Activated CD8-positive, alpha-beta memory T cell treated with anti-CD3 and anti-CD28 coated beads, Interleukin-2, amount 50 U/mL, for 24 hours (primary cell): Measurements from ENCODE around the gene FRMPD4.

Experiments used
- DNase-seq: peaks from one replicate; pipeline ENCODE4 v3.0.0-alpha.2; 2020; ENCODE audit errors: extremely low read depth

The FRMPD4 gene

DNA sequence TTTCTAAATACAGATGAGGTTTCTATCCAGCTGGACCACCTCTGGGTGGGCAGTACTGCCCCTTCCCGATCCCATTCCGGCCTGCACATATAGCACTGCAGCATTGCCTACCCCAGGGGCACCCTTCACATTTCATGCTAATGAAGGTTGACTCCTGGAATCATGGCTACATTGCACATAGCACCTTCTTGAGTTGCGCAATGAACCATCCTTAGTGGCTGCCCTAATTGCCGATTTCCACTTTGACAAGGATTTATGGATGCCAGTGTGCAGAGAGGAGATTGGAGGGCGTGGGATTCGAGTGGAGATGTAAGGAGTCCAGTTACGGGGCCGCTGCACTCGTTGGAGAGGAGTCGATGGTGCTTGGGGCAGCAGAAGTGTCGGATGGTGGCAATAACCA is 229.0 kb downstream of the FRMPD4 start:
- no peak for DNase-seq

- DNase-seq = no peak
Observed at GRCh38 chrX:12370497-12370986, 232.3 kb downstream of the FRMPD4 start.

DNA sequence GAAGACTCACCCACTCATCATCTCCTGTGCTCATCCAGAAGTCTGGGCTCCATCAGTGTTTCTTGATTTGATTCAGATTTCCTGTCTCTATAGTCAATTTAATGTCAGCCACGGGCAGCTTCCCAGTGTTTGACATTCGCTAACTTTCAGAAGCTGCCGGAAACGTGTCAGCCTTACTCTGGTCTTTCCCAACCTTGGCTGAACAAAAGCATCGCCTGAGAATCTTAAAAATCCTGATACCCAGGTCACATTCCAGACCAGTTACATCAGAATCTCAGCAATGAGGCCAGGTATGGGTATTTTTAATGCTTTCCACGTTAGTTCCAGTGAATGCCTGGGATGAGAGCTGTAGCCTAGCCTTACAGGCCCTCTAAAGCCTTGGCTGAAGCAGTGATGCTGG is 233.8 kb downstream of the FRMPD4 start:
- no peak for DNase-seq

GRCh38 chrX:12374286-12374685 is 236.0 kb downstream of the FRMPD4 start:
- DNase-seq = no peak

DNA sequence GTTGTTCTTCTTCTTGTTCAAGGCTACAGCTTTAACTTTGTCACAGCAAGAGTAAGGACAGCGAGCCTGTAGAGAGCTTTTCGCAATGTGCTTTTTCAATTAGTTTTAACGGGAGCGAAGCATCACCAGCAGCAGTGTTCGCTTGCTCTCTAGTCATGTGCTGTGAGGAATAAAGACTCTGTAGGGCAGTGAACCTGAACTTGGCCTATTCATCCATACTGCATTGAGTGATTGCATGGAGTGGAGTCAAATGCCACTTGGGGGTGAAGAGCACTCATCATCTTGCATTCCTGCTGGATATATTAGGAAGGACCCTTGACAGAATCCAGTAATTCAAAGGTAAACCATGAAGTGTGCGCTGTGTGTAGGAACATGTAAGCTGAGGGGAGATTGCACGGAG is 240.0 kb downstream of the FRMPD4 start:
- DNase-seq = no peak

- DNase-seq = no peak
Observed at GRCh38 chrX:12378706-12379105, 240.4 kb downstream of the FRMPD4 start.

- no peak for DNase-seq
Observed at GRCh38 chrX:12379671-12380070, 241.4 kb downstream of the FRMPD4 start.

GRCh38 chrX:12383196-12383595 is 244.9 kb downstream of the FRMPD4 start:
- DNase-seq = no peak

- no peak for DNase-seq
Observed at GRCh38 chrX:12390301-12390700, 252.0 kb downstream of the FRMPD4 start.

- no peak for DNase-seq
Observed at GRCh38 chrX:12396584-12396983, 258.3 kb downstream of the FRMPD4 start.

- DNase-seq = no peak
Observed at GRCh38 chrX:12400218-12400617, 261.9 kb downstream of the FRMPD4 start.

DNA sequence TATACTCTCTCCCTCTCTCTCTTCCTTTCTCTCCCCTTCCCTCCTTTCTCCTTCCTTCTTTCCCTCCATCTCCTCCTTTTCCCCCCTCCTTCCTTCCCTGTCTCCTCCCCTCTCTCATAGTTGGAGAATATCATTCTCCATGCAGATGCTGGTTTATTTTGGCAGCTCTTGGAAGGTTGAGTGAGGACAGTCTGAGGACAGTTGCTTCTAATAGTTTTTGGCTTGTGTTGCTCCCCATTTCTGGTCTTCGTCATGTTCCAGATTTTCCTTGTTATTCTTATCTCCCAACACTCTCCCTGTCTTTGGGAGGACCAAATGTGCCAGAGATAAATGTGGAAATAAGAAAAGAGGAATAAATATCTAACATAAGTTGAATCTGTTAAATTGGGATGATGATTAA is 263.0 kb downstream of the FRMPD4 start:
- no peak for DNase-seq

DNA sequence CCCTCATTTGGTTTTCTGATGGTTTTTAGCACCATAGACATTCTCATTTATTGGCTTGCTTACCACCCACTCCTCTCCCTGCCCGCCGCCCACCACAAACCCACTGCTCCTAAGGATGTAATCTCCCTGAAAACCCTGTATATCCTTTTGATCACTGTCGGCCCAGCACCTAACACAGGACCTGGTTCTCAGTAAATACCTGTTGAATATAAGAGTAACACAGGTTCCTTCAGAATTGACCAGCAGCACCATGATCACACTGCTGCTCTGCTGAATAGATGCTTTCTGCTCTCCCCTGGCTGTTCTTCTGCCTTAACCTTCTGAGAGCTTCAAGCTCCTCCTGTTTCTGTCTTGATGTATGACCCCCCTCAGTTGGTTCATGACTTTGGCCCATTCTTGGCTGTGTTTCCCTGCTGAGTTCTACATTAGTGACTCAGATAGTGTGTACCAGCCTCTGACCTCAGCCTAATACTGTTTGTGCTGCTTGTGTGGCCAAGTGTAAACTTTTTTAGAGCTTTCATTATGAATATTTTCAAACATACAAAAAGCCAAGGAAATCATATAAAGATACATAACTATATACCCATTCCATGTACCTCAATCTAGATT is 265.3 kb downstream of the FRMPD4 start:
- DNase-seq = no peak

DNA sequence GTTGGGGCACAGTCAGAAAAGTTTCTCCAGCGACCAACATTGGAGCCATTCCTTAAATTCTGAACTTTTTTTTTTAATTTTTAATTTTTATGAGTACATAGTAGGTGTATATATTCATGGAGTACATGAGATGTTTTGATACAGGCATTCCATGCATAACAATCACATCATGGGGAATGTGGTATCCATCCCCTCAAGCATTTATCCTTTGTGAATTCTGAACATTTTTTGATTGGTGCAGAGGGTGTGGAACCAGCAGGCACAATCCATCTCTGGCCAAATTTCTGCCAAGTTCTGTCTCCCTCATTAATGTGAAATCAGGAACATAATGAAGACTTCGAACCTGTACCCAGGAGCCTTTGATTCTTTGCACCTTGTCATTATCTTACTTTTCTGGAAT is 267.0 kb downstream of the FRMPD4 start:
- DNase-seq = no peak

- DNase-seq = no peak
Observed at GRCh38 chrX:12410523-12410922, 272.2 kb downstream of the FRMPD4 start.

DNA sequence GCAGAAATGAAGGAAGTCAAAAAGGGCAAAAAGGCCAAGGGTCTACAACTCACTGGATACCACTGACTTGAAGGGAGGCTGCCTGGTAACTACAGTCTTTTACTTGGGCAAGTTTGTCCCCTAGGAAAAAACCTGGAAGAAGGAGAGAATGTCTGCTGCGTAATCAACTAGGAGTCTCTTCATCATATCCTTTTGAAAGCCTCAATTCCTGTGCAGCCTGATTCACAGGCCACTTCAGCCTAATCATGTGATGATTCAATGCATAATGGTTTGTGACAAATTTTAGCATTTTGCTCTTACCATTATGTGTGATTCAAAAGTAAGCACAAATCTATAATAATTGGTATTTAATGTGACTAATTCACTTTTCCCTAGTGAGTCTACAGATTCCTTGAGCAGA is 273.6 kb downstream of the FRMPD4 start:
- DNase-seq = no peak

DNA sequence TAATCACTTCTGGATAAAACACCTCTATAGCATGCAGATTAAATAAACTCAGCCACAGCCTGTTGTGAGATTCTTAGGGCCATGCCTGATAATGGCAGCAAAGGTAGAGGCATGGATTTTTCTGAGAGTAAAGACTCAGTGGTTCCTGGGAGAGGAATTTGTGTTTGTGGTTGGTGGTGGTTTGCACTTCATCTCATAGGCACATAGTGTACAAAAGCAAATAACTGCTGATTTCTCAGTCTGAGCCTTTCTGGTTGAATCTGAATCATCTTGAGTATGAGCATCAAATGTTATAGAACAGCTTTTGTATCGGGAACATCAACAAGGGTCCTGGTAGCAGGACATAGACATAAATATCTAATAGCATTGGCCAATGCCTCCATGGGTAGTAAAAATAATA is 274.3 kb downstream of the FRMPD4 start:
- DNase-seq = no peak

GRCh38 chrX:12419591-12419990 is 281.3 kb downstream of the FRMPD4 start:
- no peak for DNase-seq

- DNase-seq = no peak
Observed at GRCh38 chrX:12421918-12422317, 283.6 kb downstream of the FRMPD4 start.

- no peak for DNase-seq
Observed at GRCh38 chrX:12423346-12423745, 285.1 kb downstream of the FRMPD4 start.

DNA sequence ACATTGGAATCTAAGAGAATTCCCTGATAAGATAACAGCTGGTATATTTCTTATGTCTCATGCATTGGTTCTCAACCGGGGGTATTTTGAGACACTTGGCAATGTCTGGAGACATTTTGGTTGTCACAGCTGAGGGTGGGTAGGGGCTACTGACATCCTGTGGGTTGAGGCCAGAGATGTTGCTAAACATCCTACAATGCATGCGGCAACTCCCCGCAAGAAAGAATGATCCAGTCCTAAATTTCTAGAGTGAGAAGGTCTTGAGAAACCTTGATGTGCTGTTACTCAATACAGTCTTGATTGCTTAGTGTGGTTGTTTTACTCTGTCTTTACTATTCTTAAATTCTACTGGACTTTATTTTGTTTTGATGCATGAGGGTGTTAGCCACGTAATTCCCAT is 287.2 kb downstream of the FRMPD4 start:
- DNase-seq = no peak

DNA sequence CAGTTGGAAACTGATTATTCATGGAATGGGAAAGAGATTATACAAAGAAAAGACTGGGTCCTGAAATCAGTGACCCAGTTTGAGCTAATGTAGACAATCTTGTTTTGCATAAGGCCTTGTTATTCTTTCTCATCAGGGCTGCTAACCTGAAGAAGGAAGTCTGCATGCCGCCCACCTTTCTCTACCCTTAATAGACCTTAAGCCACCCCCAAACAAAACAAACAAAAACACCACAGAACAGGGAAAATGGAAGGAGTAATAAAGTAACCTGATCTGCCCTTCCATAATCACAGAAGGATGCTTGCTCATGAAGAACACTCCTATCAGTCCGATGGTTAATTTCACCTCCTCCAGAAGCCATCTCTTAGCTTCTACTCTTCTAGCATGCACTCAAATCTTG is 288.1 kb downstream of the FRMPD4 start:
- no peak for DNase-seq

DNA sequence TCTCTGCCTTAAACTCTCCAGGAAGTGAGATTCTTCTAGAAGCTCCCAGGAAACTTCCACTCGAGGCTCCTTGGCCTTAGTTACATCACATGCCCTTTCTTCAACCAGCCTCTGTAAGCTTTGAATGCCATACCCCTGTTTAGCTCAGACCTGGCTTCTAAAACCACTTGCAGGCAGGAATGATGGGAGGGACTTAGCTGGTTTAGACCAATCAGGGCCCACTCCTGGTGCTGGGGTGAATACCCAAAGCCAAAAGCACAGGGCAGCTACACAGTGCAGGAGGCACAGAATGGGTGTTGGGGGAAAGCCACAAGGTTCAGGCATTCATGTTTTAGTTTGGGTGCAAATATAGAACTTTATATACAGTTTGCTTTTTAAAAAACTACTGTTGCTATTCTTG is 296.2 kb downstream of the FRMPD4 start:
- no peak for DNase-seq

- no peak for DNase-seq
Observed at GRCh38 chrX:12439416-12439815, 301.1 kb downstream of the FRMPD4 start.
